HEK293T (cell line): Measurements from ENCODE around the gene GALNT16.

Source experiments
- CTCF ChIA-PET: fragments of 350-600 bp; formaldehyde crosslinking; extraction: SDS; loops from one replicate; lab custom pipeline; 2021; ENCODE audit warnings: antibody characterized with exemption, inconsistent platforms; lab: Yijun Ruan, JAX
- POLR2A ChIA-PET: fragments of 350-600 bp; formaldehyde crosslinking; extraction: SDS; loops from one replicate; lab custom pipeline; 2020; ENCODE audit warnings: antibody characterized with exemption, inconsistent platforms; lab: Yijun Ruan, JAX
- DNase-seq: peaks from one replicate; pipeline ENCODE4 v3.0.0; 2012; ENCODE audit warnings: mixed read lengths; ENCODE audit errors: extremely low spot score
- ARNT ChIP-seq: fragments of 450-650 bp; IDR thresholded peaks from 2 replicates; pipeline ENCODE4 v1.6.1; 2017; ENCODE audit warnings: mild to moderate bottlenecking
- BHLHE40 ChIP-seq: fragments of 450-650 bp; IDR thresholded peaks from 2 replicates; pipeline ENCODE4 v1.6.1; 2016; ENCODE audit warnings: mild to moderate bottlenecking, moderate library complexity, borderline replicate concordance
- CTBP1 ChIP-seq: fragments of 450-650 bp; IDR thresholded peaks from 2 replicates; pipeline ENCODE4 v1.6.1; 2016; ENCODE audit warnings: borderline replicate concordance
- ELF4 ChIP-seq: fragments of 450-650 bp; IDR thresholded peaks from 2 replicates; pipeline ENCODE4 v1.6.1; 2017; ENCODE audit warnings: antibody characterized with exemption
- FOXA1 ChIP-seq: fragments of 450-650 bp; IDR thresholded peaks from 2 replicates; pipeline ENCODE4 v1.6.1; 2016; ENCODE audit warnings: mild to moderate bottlenecking
- FOXK2 ChIP-seq: fragments of 450-650 bp; IDR thresholded peaks from 2 replicates; pipeline ENCODE4 v1.6.1; 2016; ENCODE audit warnings: mild to moderate bottlenecking
- FOXM1 ChIP-seq: fragments of 450-650 bp; IDR thresholded peaks from 2 replicates; pipeline ENCODE4 v1.6.1; 2017; ENCODE audit warnings: mild to moderate bottlenecking, borderline replicate concordance
- HDGF ChIP-seq: fragments of 450-650 bp; IDR thresholded peaks from 2 replicates; pipeline ENCODE4 v1.6.1; 2017; ENCODE audit warnings: antibody characterized with exemption, borderline replicate concordance
- L3MBTL2 ChIP-seq: fragments of 450-650 bp; conservative IDR thresholded peaks from 2 replicates; pipeline ENCODE4 v1.6.1; 2016; ENCODE audit warnings: mild to moderate bottlenecking
- LEF1 ChIP-seq: fragments of 450-650 bp; IDR thresholded peaks from 2 replicates; pipeline ENCODE4 v1.6.1; 2017; ENCODE audit warnings: mild to moderate bottlenecking, borderline replicate concordance
- NFRKB ChIP-seq: fragments of 450-650 bp; IDR thresholded peaks from 2 replicates; pipeline ENCODE4 v1.6.1; 2016; ENCODE audit warnings: mild to moderate bottlenecking, moderate library complexity
- SP1 ChIP-seq: fragments of 450-650 bp; IDR thresholded peaks from 2 replicates; pipeline ENCODE4 v1.6.1; 2017
- SUZ12 ChIP-seq: fragments of 450-650 bp; IDR thresholded peaks from 2 replicates; pipeline ENCODE4 v1.6.1; 2016; ENCODE audit warnings: mild to moderate bottlenecking
- TARDBP ChIP-seq: fragments of 450-650 bp; IDR thresholded peaks from 2 replicates; pipeline ENCODE4 v1.6.1; 2016
- ZNF384 ChIP-seq: fragments of 450-650 bp; IDR thresholded peaks from 2 replicates; pipeline ENCODE4 v1.6.1; 2016
- TF ChIP-seq, protein P1 (sequence below): fragments of 450-650 bp; IDR thresholded peaks from 2 replicates; pipeline ENCODE4 v1.6.1; 2016

The GALNT16 gene

DNA sequence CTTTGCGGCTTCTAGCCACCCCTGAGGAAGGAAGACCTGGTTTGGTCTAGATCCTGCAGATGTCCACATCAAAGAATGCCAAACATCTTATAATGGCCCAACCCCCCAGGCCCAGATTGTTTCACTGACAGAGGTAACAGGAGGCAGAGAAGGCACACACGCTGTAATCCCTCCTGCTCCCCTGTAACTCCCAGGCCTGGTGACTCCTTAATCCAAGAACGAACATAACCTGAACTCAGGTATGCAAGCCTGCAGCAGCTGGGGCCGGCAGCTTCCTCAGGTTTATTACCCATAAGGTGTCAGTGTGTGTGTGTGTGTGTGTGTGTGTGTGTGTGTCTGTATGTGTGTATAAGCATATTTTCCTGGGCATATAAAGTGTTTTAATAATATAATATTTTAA lies 85.4 kb downstream of the GALNT16 start:
- POLR2A ChIA-PET, result no interaction called here
- CTCF ChIA-PET, result interaction anchor here (0.6 to 0.8 kb wide), 3 partner anchors 26 to 321 kb away, joined by 3 to 5 read pairs (median 3); no protein-coding TSS in a partner anchor
- no peak for TF ChIP-seq FOXM1
- no peak for TF ChIP-seq TARDBP
- TF ChIP-seq, protein P1, sequence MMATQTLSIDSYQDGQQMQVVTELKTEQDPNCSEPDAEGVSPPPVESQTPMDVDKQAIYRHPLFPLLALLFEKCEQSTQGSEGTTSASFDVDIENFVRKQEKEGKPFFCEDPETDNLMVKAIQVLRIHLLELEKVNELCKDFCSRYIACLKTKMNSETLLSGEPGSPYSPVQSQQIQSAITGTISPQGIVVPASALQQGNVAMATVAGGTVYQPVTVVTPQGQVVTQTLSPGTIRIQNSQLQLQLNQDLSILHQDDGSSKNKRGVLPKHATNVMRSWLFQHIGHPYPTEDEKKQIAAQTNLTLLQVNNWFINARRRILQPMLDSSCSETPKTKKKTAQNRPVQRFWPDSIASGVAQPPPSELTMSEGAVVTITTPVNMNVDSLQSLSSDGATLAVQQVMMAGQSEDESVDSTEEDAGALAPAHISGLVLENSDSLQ, result no peak
- no peak for TF ChIP-seq L3MBTL2
- TF ChIP-seq SP1, result no peak
- TF ChIP-seq BHLHE40, result no peak
- TF ChIP-seq SUZ12, result no peak
- no peak for TF ChIP-seq CTBP1
- TF ChIP-seq NFRKB, result no peak
- TF ChIP-seq ZNF384, result no peak
- TF ChIP-seq HDGF, result no peak
- no peak for TF ChIP-seq LEF1
- TF ChIP-seq ARNT, result no peak
- TF ChIP-seq ELF4, result no peak
- no peak for TF ChIP-seq FOXA1
- TF ChIP-seq FOXK2, result no peak
- no peak for DNase-seq

DNA sequence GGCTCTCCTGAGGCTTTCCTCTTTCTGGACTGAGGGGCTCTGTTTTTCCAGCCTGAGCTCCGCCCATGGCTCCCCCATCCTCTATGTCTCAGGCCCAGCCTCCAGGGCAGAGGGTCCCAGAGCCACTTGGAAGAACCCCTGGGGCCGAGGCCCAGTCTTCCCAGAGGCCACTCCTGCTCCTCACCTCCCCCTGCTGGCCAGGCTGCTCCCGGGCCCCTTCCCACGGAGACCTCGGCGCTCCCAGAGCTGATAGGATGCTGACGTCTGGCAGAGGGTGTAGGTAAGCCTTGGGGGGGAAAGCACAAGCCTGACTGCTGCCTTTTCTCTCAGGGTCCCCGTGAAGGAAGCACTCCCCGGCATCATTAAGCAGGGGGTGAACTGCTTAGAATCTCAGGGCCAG lies 86.8 kb downstream of the GALNT16 start:
- peak; percentile 78 for DNase-seq
- CTCF ChIA-PET, result interaction anchor here (0.6 to 1.5 kb wide), 11 partner anchors 11 to 213 kb away, joined by 3 to 9 read pairs (median 4); no protein-coding TSS in a partner anchor

DNA sequence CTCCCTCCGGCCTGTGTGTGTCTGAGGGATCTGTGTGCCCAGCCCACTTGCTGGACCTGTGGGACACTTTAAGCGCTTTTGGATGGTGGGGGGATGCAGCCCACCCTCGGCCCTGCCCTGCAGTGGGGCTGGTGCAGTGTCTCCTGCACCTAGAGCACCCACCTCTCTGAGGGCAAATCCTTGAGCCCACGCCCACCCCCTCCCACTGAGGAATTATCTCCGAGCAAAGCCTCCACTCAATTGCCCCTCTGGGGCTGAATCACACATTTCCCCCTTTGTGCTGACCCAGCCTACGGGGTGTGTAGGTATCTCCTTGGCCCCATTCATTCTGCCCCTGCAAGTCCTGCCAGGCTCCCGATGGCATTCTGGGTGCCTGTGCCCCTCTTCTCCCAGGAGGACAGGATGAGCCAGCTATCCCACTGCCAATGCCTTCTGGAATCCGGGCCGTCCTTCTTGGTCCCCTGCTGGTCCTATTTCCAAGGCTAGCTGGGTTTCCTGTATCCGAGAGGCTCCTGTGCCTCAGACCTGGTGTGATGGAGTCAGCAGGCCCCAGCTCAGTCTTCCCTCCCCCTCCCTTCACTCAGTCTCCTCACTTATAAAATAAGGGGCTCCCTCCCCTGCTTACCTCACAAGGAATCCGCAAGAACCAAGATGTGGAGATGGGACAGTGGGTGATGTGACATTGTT lies 89.3 kb downstream of the GALNT16 start:
- ChIA-PET CTCF (no interaction called here), POLR2A (no interaction called here)
- TF ChIP-seq L3MBTL2 (no peak), BHLHE40 (no peak), SUZ12 (no peak), ELF4 (no peak), SP1 (no peak), LEF1 (no peak), NFRKB (no peak), FOXM1 (no peak), ARNT (no peak), FOXA1 (no peak), ZNF384 (no peak), TARDBP (no peak), FOXK2 (no peak), CTBP1 (no peak), HDGF (no peak)
- TF ChIP-seq, protein P1, result no peak
- DNase-seq, result no peak

More for the DNA sequence above, 86.8 kb downstream of the GALNT16 start:
- POLR2A ChIA-PET, result no interaction called here
- TF ChIP-seq SP1, result no peak
- TF ChIP-seq, protein P1, result no peak
- no peak for TF ChIP-seq ZNF384
- TF ChIP-seq FOXM1, result no peak
- TF ChIP-seq HDGF, result no peak
- TF ChIP-seq CTBP1, result no peak
- no peak for TF ChIP-seq SUZ12
- TF ChIP-seq FOXA1, result no peak

DNA sequence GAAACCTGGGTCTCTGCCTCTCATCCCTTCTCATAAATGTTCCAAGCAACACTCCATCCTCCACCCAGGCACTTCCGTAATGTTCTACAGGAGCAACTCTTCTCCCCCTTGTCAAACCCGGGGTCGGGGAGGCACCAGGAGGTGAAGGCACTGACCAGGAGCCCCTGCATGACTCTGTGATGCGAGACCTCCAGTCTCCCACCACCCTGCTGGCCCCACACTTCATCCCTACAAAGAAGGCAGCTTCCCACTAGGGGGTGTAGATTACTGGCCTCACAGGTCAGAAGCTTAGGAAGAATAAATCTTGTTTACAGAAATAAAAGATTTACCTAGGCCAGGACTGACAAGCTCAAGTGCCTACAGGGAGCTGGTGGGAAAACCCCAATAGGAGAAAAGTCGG lies 90.9 kb downstream of the GALNT16 start:
- TF ChIP-seq NFRKB, result no peak
- TF ChIP-seq CTBP1, result no peak
- TF ChIP-seq BHLHE40, result no peak
- no peak for TF ChIP-seq L3MBTL2
- TF ChIP-seq FOXA1, result no peak
- TF ChIP-seq FOXM1, result no peak
- no peak for TF ChIP-seq FOXK2
- no peak for TF ChIP-seq HDGF
- TF ChIP-seq SUZ12, result no peak
- no peak for TF ChIP-seq LEF1
- no peak for TF ChIP-seq ZNF384
- TF ChIP-seq, protein P1, result no peak
- TF ChIP-seq TARDBP, result no peak
- TF ChIP-seq ARNT, result no peak
- TF ChIP-seq ELF4, result no peak
- no peak for TF ChIP-seq SP1
- ChIA-PET CTCF (no interaction called here), POLR2A (interaction anchor here (1.2 kb wide), 1 partner anchor 99 kb away, joined by 3 read pairs; no protein-coding TSS in a partner anchor)
- DNase-seq, result no peak

DNA sequence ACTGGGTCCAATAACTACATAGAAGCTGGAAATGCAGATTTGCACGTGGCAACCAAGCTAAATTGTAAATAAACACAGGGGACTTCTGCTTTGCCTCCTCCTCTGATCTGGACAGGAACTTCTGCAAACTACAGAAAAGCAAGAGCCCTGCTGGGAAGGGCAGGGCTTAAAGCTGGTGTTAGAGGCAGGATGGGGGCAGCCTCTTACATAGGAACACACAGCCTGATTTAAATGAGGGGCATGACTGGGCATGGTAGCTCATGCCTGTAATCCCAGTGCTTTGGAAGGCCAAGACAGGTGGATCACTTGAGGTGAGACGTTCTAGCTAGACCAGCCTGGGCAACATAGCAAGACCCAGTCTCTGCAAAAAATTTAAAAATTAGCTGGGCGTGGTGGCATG lies 91.4 kb downstream of the GALNT16 start:
- no peak for DNase-seq
- CTCF ChIA-PET, result no interaction called here
- TF ChIP-seq HDGF (no peak), ZNF384 (no peak), FOXA1 (no peak), LEF1 (no peak), L3MBTL2 (no peak), BHLHE40 (no peak), ARNT (no peak), SP1 (no peak), FOXM1 (no peak), SUZ12 (no peak), TARDBP (no peak), CTBP1 (no peak), NFRKB (no peak), FOXK2 (no peak)
- TF ChIP-seq, protein P1, result no peak
- POLR2A ChIA-PET, result interaction anchor here (1.2 kb wide), 1 partner anchor 100 kb away, joined by 3 read pairs; no protein-coding TSS in a partner anchor
